ENCODE data around the gene NELFCD. TPM values are rescaled to one million over a fixed set of nuclear protein-coding genes. Genes with fewer than 3 reads are reported as not detected.
"Not testable (repeated sequence)": the region's sequence is repeated elsewhere in the genome, so short reads cannot be mapped to it uniquely, and the experiment has no call there.

The NELFCD gene
- polyA plus RNA-seq, 4 donors: 71.6 to 150 (median 125) TPM

DNA sequence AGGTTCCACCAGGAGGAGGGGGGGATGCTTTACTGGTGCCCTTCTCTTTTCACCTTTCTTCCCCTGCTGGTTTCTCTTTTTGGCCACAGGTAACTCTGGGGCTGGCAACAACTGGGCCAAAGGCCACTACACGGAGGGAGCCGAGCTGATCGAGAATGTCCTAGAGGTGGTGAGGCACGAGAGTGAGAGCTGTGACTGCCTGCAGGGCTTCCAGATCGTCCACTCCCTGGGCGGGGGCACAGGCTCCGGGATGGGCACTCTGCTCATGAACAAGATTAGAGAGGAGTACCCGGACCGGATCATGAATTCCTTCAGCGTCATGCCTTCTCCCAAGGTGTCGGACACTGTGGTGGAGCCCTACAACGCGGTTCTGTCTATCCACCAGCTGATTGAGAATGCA, 42.6 kb downstream of the NELFCD start:
- DNase-seq (ENCODE audit: low read depth in 4 of 4, low spot score in 3 of 4): no peak

DNA sequence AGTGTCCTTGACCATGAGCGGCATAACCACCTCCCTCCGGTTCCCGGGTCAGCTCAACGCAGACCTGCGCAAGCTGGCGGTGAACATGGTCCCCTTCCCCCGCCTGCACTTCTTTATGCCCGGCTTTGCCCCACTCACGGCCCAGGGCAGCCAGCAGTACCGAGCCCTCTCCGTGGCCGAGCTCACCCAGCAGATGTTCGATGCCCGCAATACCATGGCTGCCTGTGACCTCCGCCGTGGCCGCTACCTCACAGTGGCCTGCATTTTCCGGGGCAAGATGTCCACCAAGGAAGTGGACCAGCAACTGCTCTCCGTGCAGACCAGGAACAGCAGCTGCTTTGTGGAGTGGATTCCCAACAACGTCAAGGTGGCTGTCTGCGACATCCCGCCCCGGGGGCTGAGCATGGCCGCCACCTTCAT, 43.1 kb downstream of the NELFCD start:
- no peak for DNase-seq (ENCODE audit: low read depth in 4 of 4, low spot score in 3 of 4)

DNA sequence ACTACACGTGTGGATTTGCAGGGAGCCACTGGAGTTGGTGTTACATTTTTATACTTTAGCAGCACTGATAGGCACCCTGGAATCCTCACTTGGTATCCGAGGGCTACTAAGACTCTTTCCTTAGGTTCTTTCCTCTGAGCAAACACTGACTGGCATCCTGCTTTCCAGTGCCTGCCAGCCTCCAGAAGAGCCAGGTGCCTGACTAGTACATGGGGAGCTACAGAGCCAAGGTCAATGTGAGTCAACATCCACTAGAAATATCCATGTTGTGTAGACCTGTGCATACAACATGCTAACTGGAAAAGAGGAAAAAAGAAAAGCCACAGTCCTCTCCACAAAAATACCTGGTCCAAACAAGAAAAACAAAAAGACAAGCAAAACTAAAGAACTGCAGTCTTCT, 44.0 kb downstream of the NELFCD start:
- DNase-seq (ENCODE audit: low read depth in 4 of 4, low spot score in 3 of 4): no peak

DNA sequence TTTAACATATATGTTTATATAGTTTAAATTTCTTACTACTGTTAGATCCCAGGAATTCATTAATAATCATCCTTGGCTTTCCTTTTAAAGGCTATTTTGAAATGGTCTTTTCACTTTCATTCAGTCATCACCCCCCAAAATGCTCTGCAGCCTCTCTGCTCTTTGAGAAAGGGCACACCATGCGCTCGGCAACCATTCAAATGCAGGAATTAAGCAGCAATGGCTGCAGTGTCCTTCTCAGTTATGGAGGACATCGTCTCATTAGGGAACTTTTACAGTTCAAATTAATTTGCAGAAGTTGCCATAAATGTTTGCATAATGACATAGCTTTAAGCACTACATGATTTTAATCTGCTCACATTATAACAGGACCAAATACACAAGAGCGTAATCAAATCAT, 44.5 kb downstream of the NELFCD start:
- no peak for DNase-seq (ENCODE audit: low read depth in 4 of 4, low spot score in 3 of 4)

DNA sequence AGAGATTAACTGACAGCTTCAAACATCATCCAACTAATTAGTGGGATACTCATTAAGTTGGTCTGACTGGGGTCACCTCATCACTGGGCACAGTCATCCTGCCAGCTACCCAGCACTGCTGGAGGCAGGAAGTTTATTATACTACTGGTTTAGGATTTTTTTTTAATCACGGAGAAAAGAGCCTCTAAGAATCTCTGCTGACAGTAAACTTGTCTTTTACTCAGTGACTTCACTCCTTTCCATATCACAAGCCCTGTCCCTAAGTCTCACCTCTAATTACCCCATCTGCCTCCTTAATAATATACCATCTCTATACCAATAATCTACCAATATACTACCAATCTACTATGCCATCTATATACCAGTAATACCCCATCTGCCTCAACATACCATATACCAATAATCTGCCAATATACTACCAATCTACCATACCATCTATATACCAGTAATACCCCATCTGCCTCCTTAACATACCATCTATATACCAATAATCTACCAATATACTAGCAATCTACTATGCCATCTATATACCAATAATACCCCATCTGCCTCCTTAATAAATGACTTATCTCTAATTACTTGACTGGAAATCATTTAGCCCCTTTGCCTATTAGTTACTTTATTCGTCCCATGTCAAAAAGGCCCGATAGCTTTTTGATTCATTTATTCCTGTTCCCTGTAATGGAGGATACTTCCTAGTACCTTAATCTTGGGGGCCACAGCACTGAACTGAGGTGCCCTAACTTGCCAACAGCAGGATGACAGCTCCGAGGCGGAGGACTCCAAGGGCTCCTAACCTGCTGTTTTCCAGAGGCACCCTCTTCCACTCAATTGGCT, 46.1 kb downstream of the NELFCD start:
- DNase-seq (ENCODE audit: low read depth in 4 of 4, low spot score in 3 of 4): no peak

DNA sequence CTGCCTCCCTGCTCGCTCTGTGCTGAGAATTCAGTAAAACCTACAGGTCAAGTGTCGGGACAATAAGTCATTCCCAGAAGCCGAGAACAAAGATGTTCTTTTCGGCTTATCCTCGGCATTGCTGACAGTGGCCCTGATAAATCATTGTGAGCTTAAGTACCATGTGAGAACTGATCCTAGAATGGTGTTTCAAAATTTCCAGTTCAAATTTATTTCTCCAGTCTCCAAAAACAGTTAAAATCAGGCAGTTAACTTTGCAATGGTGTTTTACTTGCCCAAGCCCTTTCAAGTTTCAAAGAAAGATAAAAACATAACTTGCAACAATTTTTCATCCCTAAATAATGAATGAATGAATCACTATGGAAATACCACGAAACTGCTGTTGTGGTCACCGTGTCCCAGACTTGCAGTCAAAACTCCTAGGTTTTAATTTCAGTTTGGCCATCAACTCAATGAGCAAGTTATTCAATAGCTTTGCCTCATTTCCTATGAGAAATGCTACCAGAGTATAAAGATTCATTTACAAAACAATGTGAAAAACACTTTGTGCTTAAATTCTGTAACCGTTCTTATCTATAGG, 46.8 kb downstream of the NELFCD start:
- no peak for DNase-seq (ENCODE audit: low read depth in 4 of 4, low spot score in 3 of 4)

DNA sequence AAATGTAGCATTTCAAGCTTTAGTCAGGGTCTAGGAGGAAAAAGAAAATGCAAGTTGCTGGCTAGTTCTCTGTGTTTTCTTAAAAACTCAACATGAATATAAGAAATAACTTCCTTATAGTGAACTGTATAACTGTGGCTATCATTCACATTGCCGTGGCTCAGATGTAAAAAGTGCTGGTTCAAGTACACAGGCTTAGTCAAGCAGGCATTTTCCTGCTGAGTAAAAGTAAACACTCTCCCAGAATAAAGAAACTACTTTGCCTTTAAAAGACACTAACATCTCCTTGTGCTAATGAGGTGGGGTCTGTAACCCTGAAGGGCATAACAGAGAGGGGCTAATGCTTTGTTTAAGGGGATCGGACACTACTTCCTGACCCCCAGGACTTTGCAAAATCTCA, 47.8 kb downstream of the NELFCD start:
- DNase-seq (ENCODE audit: low read depth in 4 of 4, low spot score in 3 of 4): no peak

DNA sequence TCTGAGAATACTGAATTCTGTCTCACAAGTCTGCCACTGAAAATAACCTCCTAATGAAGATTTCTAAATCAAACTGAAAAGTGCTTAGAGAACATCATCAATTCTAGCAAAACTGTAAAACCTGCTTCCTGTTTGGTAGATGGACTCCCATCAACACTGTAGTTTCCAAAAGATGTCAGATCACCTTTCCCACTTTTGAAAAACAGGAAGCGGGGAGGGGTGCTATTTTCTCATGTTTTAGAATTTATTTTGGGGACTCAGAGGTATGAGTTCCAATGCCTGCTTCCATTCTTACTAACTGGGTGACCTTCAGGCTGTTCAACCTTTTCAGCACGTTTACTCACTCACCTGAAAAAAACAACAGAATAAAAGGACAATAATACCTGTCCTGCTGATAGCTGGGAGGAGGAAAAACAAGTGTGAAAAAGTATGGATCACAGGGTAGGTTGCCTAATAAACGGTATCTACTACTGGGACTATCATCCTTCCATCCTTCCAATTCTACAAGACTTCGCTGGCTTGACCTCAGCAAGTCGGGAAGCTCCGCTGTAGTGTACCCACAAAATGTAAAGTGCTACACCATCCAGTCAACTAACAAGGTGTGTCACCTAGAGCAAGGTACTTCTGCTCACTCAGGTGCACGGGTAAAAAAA, 50.0 kb downstream of the NELFCD start:
- no peak for DNase-seq (ENCODE audit: low read depth in 4 of 4, low spot score in 3 of 4)

DNA sequence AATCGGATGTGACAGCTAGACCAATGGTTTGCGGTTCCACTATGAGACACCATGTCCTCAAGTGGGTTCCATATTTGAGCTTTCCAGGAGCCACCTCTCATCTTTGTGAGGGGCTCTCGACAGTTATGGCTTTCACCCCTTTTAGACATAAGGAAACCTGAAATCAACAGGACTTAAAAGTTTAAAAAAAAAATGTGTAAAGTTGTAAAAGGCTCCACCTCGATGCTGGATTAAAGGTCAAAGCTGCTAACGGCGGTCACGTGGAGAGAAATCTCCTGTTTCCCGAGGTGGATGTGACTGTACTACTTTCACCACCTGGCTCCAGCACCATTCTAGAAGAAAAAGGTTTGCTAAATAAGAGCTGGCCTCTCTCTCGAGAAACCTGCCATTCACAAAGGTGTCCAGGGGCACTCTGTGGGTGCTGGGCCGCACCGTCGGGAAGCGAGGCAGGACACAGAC, 50.5 kb downstream of the NELFCD start:
- no peak for DNase-seq (ENCODE audit: low read depth in 4 of 4, low spot score in 3 of 4)

DNA sequence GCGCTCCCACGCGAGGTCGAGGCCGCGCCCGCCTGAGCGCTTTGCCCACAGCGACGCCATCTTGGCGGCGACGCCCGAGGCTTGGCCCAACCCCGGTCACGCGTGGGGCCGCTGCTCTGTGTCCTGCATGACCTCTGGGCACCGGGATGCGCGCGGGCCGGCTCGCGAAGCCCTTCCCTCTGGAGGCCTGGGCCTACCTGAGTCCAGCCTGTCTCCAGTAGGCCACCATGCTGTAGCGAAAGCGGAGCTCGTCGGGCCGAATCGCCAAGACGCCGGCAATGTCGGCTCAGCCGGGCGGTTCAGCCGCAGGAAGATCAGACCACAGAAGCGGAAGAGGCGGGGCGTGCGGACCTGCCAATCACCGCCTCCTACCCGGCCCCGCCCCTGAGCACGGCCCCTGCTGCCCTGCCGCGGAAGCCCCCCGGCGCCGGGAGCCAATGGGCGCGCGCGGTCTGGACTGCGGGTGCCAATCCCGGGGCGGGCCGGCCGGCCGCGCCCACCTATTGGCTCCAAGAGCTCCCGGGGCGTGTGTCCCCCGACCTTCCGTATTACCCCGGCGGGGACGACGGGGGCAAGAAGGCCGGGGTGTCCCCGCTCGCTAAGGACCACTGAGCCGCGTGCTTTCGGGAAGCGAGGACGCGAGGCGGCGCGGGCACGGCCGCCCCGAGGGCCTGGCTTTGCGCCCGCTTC, 51.1 kb downstream of the NELFCD start, which contains the start of gene ATP5F1E:
Gene ATP5F1E (minus strand): TSS at position 313 of the 690 bp plus-strand sequence. CDS start 84 bp downstream, at position 229.
- DNase-seq (ENCODE audit: low read depth in 4 of 4, low spot score in 3 of 4): peak; percentile 78 to 89 (median 86)

DNA sequence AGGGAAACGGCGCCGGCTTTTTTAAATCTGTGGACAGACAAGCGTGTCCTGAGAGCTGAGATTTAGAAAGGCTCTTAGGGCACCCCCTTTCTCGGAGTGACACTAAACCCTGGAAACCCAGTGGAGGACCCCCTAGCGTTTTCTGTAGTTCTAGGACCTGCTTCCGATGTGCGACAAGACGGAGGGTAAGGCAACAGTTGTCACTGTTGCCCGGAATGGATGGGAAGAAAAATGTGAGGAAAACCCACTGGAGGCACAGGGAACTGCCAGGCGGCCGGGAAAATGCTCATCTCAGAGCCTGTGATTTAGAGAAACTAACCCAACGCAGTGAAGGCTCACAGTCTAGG, 51.6 kb downstream of the NELFCD start:
- no peak for DNase-seq (ENCODE audit: low read depth in 4 of 4, low spot score in 3 of 4)

DNA sequence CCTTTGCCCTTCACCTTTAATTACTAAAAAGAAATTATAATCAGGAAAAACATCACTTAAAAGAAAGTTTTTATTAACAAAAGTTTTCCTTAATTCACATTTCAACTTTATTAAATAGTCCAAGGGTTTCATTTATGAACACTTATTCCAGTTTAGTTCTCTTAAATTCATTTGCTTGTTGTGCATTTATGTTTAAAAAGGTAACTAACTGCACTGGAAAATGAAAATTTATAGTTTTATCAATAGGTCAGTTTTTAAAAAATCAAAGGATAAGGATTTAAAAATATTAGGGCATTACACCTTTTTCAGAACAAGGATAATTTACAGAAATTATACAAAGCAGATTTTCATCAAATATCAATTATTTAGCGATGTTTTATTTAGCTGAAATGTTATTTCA, 52.0 kb downstream of the NELFCD start:
- no peak for DNase-seq (ENCODE audit: low read depth in 4 of 4, low spot score in 3 of 4)

DNA sequence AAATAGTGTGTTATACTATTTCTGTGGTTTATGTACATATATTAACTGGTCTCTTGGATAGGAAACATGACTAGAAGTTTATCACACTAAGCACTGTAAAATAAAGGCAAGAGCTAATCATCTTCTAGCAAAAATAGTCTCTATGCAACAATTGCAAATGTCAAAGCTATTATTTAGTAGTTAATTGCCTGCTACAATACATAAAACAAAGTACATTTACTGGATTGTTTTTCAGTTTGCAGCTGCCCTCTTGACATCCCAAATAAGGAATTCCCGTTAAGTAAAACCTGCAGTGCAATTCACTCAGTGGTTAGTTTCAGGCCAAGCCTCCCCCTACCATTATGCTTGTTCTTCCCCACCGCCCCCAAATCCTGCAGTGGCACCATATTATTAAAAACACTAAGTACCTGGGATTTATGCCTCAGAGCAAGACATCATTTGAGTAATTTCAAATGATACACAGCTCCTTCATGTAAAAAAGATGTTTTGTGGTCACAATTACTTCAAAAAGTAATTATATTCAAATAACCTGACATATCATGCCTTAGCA, 52.6 kb downstream of the NELFCD start:
- no peak for DNase-seq (ENCODE audit: low read depth in 4 of 4, low spot score in 3 of 4)

DNA sequence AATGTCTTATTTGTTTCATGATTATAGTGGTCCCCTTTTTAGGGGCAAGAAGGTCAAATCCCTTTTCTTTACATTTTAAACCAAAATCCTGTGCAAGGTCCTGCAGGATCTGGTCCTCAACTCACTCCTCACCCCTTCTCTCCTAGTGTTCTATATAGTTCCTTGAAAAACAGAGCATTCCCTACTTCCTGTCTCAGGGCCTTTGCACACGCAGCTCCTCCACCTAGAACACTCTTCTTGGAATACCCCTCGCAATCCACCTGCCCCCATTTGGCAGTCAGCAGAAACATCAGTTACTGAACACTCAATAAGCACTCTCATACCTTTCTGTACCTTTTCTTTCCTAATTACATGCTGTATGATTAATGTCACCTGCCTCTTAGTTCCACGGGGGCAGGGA, 54.3 kb downstream of the NELFCD start:
- no peak for DNase-seq (ENCODE audit: low read depth in 4 of 4, low spot score in 3 of 4)

DNA sequence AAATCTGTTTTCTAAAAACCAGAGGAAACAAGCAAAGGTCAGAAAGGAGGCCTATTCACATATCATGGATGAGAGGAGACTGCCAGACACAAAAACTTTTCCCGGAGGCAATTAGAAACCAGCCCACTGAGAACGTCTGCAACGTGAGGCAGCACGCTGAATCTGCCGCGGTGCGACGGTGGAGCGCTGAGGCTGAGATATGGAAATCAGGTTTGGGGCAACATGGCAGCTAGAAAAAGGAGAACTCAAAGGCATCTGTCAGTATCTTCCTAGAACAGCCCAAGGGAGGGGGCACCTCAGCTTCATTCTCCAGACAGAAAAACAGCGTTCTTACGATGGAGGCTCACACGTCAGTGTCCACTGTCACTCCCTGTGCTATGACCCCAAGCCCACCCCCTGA, 56.3 kb downstream of the NELFCD start:
- no peak for DNase-seq (ENCODE audit: low read depth in 4 of 4, low spot score in 3 of 4)

DNA sequence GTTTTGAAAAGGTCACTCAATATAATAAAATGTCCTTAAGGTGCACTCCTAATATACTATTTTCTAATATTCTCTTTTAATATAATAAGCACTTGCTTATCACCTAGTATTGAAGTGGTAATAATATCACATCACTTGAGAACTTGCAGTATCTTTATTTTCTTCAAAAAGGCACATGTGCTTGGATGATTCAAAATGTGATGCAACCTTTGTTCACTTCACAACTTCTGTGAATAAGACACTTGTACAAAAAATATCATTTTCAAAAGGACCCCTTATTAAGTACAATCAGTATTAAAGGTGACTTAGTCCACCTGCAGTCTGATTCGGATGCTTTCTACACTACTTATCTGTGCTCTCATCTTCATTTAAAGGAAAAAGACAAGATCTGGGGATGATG, 58.2 kb downstream of the NELFCD start:
- DNase-seq (ENCODE audit: low read depth in 4 of 4, low spot score in 3 of 4): no peak

DNA sequence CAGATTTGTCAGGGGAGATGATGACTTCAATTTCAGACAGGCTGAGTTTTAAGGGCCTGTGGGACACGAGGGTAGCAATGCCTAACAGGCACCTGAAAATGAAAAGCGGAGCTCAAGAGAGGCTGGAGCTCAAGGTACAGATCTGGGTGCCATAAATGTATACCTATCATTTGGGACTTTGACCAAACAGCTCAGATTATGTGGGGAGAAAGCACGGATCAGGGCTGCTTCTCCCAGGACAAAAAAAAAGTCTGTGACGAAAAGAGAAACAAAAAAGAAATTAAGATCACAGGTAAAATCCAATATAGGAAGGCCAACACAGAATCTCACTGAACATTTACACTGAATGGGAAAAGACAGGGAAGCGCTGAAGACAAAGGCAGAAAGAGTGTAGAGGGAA, 59.6 kb downstream of the NELFCD start:
- DNase-seq (ENCODE audit: low read depth in 4 of 4, low spot score in 3 of 4): no peak

DNA sequence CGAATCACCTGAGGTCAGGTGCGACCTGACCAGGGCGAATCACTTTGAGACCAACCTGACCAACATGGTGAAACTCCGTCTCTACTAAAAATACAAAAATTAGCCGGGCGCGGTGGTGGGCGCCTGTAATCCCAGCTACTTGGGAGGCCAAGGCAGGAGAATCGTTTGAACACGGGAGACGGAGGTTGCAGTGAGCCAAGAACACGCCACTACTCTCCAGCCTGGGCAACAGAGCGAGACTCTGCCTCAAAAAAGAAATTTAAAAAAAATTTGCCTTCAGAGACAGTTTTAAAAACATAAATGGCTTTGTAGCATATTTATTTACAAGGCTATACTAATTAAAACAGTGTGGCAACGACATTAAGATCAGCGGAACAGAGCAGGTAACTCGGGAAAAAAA, 60.4 kb downstream of the NELFCD start:
- not testable (repeated sequence) for DNase-seq (ENCODE audit: low read depth in 4 of 4, low spot score in 3 of 4)

DNA sequence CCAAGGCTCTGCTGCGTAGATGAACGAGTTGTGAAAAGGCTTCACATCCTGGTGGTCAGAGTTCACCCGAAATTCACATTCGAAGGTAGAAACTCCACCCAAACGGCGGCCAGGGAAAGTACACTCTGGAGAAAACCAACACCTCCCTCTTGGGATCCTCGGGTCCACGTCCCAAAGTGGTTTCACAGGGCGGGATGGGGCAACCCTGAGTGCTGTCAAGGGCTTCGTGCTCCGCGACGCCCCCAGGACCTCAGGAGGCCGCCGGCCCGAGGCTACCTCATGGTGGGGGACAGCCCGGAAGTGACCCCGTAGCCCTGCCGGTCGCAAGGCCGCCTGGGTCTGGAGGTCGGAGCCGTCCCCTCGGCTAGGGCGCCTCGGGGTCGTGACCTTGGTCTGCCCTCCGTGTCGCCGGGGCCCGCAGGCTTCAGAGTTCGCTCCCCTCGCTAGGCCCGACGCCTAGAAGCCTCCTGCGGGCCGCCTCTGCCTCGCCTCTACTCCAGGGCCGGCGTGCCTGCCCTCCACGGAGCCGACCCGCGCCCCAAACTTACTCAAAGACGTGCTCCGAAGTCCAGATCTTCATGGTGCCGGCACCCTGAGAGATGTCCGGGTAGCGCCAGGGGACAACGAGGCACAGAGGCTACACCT, 61.2 kb downstream of the NELFCD start, which contains the start of gene PRELID3B:
Gene PRELID3B (minus strand): TSS at position 636 of the 645 bp plus-strand sequence. CDS start 56 bp downstream, at position 580.
- no peak for DNase-seq (ENCODE audit: low read depth in 4 of 4, low spot score in 3 of 4)

All from left renal pelvis (tissue), 4 donors.